Endothelial cell of umbilical vein (primary cell): Measurements from ENCODE around the gene CBFA2T3. TPM values are rescaled to one million over a fixed set of nuclear protein-coding genes. Genes with fewer than 3 reads are reported as not detected.

Experiments used
- BruUV-seq: library from RNA; stranded (reverse); fragments of 400-500 nt; replicated peaks from 2 replicates; lab custom pipeline; 2021; lab: Mats Ljungman, UMichigan
- CTCF ChIA-PET: fragments of 300-600, 350-600 bp; sonication (Branson Sonifier 250); formaldehyde crosslinking; loops from one replicate; lab custom pipeline; 2021; ENCODE audit warnings: antibody characterized with exemption, inconsistent platforms; lab: Charles Lee
- POLR2A ChIA-PET: fragments of 300-600, 350-600 bp; sonication (Branson Sonifier 250); formaldehyde crosslinking; loops from one replicate; lab custom pipeline; 2021; ENCODE audit warnings: antibody characterized with exemption, inconsistent platforms; lab: Charles Lee
- DNase-seq: peaks from one replicate; pipeline ENCODE4 v3.0.0-alpha.2; 2011; ENCODE audit warnings: low read depth, low spot score
- FAIRE-seq: peaks from 2 replicates; lab custom pipeline; 2011; peaks lifted over from hg19 to GRCh38; lab: Jason Lieb, UNC
- H2AFZ ChIP-seq: 2 replicates; pipeline ENCODE4 v1.6.0; 2012; ENCODE audit warnings: low read depth, low read length, control low read depth, inconsistent platforms
- H3K27ac ChIP-seq: 2 replicates; pipeline ENCODE4 v1.5.1; 2011; ENCODE audit warnings: low read depth, mild to moderate bottlenecking, control low read depth, low read length, moderate library complexity; ENCODE audit not compliant: insufficient read depth
- H3K27me3 ChIP-seq, 2 experiments: 2 replicates each; pipeline versions ENCODE4 v1.6.0 to v1.6.1; 2011; ENCODE audit warnings: low read length in 2 of 2, mixed read lengths in 1 of 2; ENCODE audit not compliant: control insufficient read depth in 2 of 2, insufficient read depth in 2 of 2
- H3K36me3 ChIP-seq, 2 experiments: 2 replicates in 1 of 2; 3 replicates in 1 of 2; pipeline ENCODE4 v1.5.1; 2011; ENCODE audit warnings: low read length in 2 of 2, mild to moderate bottlenecking in 1 of 2, moderate library complexity in 1 of 2; ENCODE audit not compliant: control insufficient read depth in 2 of 2, insufficient read depth in 2 of 2; ENCODE audit errors: extremely low read depth in 1 of 2
- H3K4me1 ChIP-seq: 3 replicates; pipeline ENCODE4 v1.5.1; 2011; ENCODE audit warnings: mild to moderate bottlenecking, low read length; ENCODE audit not compliant: control insufficient read depth, insufficient read depth; ENCODE audit errors: extremely low read depth
- H3K4me2 ChIP-seq: 2 replicates; pipeline ENCODE4 v1.6.1; 2011; ENCODE audit warnings: low read length, control low read depth, mixed read lengths; ENCODE audit not compliant: insufficient read depth
- H3K4me3 ChIP-seq, 3 experiments: fragments of 200-600 bp in 1 of 3; sonication (generic), shearing (Covaris generic) in 1 of 3; replicated peaks in 1 of 3; 2 replicates each; pipeline ENCODE4 v1.5.1; 2011 to 2016; ENCODE audit warnings: control low read depth in 3 of 3, low read length in 3 of 3, mild to moderate bottlenecking in 2 of 3, inconsistent platforms in 1 of 3, low read depth in 1 of 3, moderate library complexity in 1 of 3; ENCODE audit not compliant: insufficient read depth in 1 of 3
- H3K79me2 ChIP-seq: 2 replicates; pipeline ENCODE4 v1.6.0; 2012; ENCODE audit warnings: low read length, inconsistent platforms; ENCODE audit not compliant: control insufficient read depth, insufficient read depth
- H3K9ac ChIP-seq: replicated peaks from 2 replicates; pipeline ENCODE3; 2011; ENCODE audit warnings: low read length, control low read depth; ENCODE audit not compliant: insufficient read depth; ENCODE audit errors: extremely low read depth
- H3K9me1 ChIP-seq: replicated peaks from 3 replicates; pipeline ENCODE4 v1.6.0; 2011; ENCODE audit warnings: mild to moderate bottlenecking, low read length; ENCODE audit not compliant: control insufficient read depth, insufficient read depth; ENCODE audit errors: extremely low read depth
- H3K9me3 ChIP-seq: replicated peaks from 2 replicates; pipeline ENCODE4 v1.5.1; 2012; ENCODE audit warnings: low read length, inconsistent platforms; ENCODE audit not compliant: control insufficient read depth, insufficient read depth
- H4K20me1 ChIP-seq: replicated peaks from 2 replicates; pipeline ENCODE3; 2011; ENCODE audit warnings: mild to moderate bottlenecking, low read length; ENCODE audit not compliant: control insufficient read depth, insufficient read depth; ENCODE audit errors: extremely low read depth
- EZH2 ChIP-seq: IDR thresholded peaks from 2 replicates; pipeline ENCODE4 v1.6.1; 2012; ENCODE audit warnings: borderline replicate concordance, low read depth, mild to moderate bottlenecking, moderate library complexity, low read length, inconsistent platforms; ENCODE audit not compliant: severe bottlenecking
- FOS ChIP-seq: IDR thresholded peaks from 2 replicates; pipeline ENCODE4 v1.6.1; 2011; ENCODE audit warnings: mild to moderate bottlenecking, low read length, moderate library complexity, borderline replicate concordance; ENCODE audit not compliant: insufficient read depth
- GATA2 ChIP-seq: IDR thresholded peaks from 2 replicates; pipeline ENCODE4 v1.7.0; 2011; ENCODE audit warnings: low read depth, mild to moderate bottlenecking, moderate library complexity, mixed read lengths, low read length; ENCODE audit not compliant: insufficient read length, insufficient read depth
- JUN ChIP-seq: IDR thresholded peaks from 2 replicates; pipeline ENCODE4 v1.6.1; 2011; ENCODE audit warnings: borderline replicate concordance, low read depth; ENCODE audit not compliant: insufficient read length, insufficient read depth
- MYC ChIP-seq: IDR thresholded peaks from one replicate; pipeline ENCODE4 v1.6.1; 2011; ENCODE audit warnings: mild to moderate bottlenecking, low read depth, low read length
- POLR2A ChIP-seq: IDR thresholded peaks from 2 replicates; pipeline ENCODE4 v1.6.1; 2012; ENCODE audit warnings: low read depth, mild to moderate bottlenecking, control low read depth, low read length
- POLR2AphosphoS5 ChIP-seq: IDR thresholded peaks from 2 replicates; pipeline ENCODE4 v1.6.1; 2012; ENCODE audit warnings: low read depth, mild to moderate bottlenecking, control low read depth, low read length, moderate library complexity; ENCODE audit not compliant: insufficient read depth
- dilution Hi-C: fragments of 300-500 bp; cut with MboI; formaldehyde crosslinking; loops from one replicate; pipeline ENCODE4 v1.15.0; 2019; ENCODE audit warnings: low sequenced_read_pairs; ENCODE audit not compliant: extremely low pct_ligation_motif_present
- intact Hi-C: fragments of 100-400 bp; cut with micrococcal nuclease; formaldehyde crosslinking; loops from one replicate; pipeline ENCODE4 v1.10.0; 2022
- polyA plus RNA-seq, 4 experiments: library from polyadenylated mRNA; depleted of rRNA in 3 of 4; stranded (reverse) in 3 of 4; unstranded in 1 of 4; fragments of >200 nt; gene quantifications; 2 replicates each; pipeline versions ENCODE4 v1.2.1 to v1.2.3, GENCODE V29; 2011 to 2012; ENCODE audit warnings: missing spikeins in 1 of 4
- total RNA-seq: library from RNA; stranded (reverse); gene quantifications from 2 replicates; pipeline ENCODE4 v1.2.3, GENCODE V29; 2021
- TF ChIP-seq, protein P1 (sequence below): IDR thresholded peaks from 2 replicates; pipeline ENCODE4 v1.6.1; 2011; ENCODE audit not compliant: insufficient read depth, insufficient read length
- TF ChIP-seq, protein P2 (sequence below), 2 donors: IDR thresholded peaks; 1 replicate in 1 of 2; 2 replicates in 1 of 2; pipeline ENCODE4 v1.5.1; 2011; ENCODE audit warnings: low read length in 2 of 2, mild to moderate bottlenecking in 2 of 2, moderate library complexity in 2 of 2, control low read depth in 1 of 2, inconsistent platforms in 1 of 2, low read depth in 1 of 2; ENCODE audit not compliant: insufficient read depth in 1 of 2; ENCODE audit errors: extremely low read depth in 1 of 2

CBFA2T3 gene
- total and polyA plus RNA-seq, 2 donors (not counting 3 experiments of a cell fraction or from before 2014, with no cell fraction given) = not detected

DNA sequence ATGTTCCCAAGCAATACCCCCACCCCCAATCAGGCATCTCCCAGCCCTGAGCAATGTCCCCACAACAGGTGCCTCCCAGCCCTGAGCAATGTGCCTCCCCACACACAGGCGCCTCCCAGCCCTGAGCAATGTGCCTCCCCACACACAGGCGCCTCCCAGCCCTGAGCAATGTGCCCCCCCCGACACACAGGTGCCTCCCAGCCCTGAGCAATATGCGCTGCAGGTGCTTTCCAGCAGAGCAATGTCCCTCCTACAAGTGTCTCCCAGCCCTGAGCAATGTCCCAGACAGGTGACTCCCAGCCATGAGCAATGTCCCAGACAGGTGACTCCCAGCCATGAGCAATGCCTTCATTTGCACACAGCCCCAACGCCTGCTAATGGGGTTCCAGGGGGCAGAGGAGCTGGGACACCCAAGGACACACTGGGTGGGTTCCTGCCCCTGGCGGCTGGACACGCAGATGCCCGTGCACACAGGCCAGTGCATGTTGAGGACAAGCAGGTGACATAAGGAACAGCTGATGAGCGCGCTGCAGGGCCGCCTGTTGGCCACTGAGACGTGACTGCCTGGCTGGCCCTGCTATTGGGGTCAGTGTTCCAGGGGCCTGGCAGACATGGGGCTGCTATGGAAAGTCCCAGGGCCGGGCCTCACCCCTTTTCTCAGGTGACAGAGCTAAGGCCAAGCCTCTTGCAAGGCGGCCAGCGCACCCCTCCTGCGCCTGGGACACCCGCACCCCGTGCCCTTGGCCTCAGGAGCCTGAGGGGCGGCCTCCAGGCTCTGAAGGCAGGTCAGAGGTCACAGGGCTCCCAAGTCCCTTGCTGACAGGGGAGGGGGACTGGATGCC lies 83.7 kb downstream of the CBFA2T3 start:
- POLR2A ChIA-PET = no interaction called here
- Histone ChIP-seq H3K27me3 (no peaks in the 10 kb centered on the region), H3K9ac (no peak overlapping the region), H3K79me2 (no peaks in the 10 kb centered on the region), H3K9me3 (no peaks in the 10 kb centered on the region), H3K4me2 (no peak overlapping the region), H3K27ac (no peak overlapping the region), H3K36me3 (no peaks in the 10 kb centered on the region), H2AFZ (no peak overlapping the region), H3K4me3 (no peak overlapping the region), H3K4me1 (no peaks in the 10 kb centered on the region), H4K20me1 (no peaks in the 10 kb centered on the region), H3K9me1 (no peaks in the 10 kb centered on the region)
- intact Hi-C loops = no loop called here
- no peak for TF ChIP-seq MYC
- TF ChIP-seq, protein P1, sequence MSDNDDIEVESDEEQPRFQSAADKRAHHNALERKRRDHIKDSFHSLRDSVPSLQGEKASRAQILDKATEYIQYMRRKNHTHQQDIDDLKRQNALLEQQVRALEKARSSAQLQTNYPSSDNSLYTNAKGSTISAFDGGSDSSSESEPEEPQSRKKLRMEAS = no peak
- TF ChIP-seq POLR2A = no peak
- TF ChIP-seq, protein P2, sequence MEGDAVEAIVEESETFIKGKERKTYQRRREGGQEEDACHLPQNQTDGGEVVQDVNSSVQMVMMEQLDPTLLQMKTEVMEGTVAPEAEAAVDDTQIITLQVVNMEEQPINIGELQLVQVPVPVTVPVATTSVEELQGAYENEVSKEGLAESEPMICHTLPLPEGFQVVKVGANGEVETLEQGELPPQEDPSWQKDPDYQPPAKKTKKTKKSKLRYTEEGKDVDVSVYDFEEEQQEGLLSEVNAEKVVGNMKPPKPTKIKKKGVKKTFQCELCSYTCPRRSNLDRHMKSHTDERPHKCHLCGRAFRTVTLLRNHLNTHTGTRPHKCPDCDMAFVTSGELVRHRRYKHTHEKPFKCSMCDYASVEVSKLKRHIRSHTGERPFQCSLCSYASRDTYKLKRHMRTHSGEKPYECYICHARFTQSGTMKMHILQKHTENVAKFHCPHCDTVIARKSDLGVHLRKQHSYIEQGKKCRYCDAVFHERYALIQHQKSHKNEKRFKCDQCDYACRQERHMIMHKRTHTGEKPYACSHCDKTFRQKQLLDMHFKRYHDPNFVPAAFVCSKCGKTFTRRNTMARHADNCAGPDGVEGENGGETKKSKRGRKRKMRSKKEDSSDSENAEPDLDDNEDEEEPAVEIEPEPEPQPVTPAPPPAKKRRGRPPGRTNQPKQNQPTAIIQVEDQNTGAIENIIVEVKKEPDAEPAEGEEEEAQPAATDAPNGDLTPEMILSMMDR (IDR thresholded peaks at IDR 0.05; ENCODE audit: extremely low read depth in 1 of 2, insufficient read depth in 1 of 2, low read depth in 1 of 2, low read length in 2 of 2) = no peak
- no peak for TF ChIP-seq POLR2AphosphoS5
- no peak for TF ChIP-seq FOS
- TF ChIP-seq GATA2 = no peak
- no peak for TF ChIP-seq JUN
- no peak for TF ChIP-seq EZH2
- dilution Hi-C loops = no loop called here
- FAIRE-seq (no peak), DNase-seq (no peak)
- CTCF ChIA-PET = no interaction called here
- BruUV-seq = no TSS peak
